DMS 273 treated with DMSO at 0.1 percent for 48 hours (cell line): ENCODE measurements around the gene RABEP2.
"Not testable (repeated sequence)": the region's sequence is repeated elsewhere in the genome, so short reads cannot be mapped to it uniquely, and the experiment has no call there.

ENCODE experiments used
- DNase-seq: peaks from one replicate; lab custom pipeline; 2025; lab: John Stamatoyannopoulos, UW

The RABEP2 gene

DNA sequence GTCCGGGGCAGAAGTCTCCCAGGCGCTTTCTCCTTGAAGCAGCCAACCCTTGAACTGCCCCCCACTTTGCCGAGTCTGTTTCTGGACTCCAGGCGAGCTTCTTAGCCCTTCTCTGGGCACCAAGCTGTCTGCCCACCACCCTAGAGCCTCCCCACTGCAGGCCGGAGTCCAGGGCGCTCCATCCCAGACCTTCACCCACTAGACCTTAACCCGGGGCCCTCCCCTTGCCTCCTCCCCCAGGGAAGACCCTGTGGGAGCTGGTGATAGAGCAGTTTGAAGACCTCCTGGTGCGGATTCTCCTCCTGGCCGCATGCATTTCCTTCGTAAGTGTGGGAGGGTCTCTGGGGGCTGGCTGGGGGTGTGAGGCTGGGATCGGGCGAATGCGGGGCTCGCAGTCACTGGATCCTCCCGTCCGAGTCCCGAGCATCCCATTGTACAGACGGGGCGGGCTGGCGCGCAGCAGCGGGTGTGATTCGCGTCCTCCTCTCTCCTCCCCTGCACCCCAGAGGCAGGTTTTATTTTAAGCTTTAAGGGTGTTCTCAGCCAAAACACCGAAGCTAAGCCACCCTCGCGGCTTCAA lies 45.7 kb downstream of the RABEP2 start:
- no peak for DNase-seq

DNA sequence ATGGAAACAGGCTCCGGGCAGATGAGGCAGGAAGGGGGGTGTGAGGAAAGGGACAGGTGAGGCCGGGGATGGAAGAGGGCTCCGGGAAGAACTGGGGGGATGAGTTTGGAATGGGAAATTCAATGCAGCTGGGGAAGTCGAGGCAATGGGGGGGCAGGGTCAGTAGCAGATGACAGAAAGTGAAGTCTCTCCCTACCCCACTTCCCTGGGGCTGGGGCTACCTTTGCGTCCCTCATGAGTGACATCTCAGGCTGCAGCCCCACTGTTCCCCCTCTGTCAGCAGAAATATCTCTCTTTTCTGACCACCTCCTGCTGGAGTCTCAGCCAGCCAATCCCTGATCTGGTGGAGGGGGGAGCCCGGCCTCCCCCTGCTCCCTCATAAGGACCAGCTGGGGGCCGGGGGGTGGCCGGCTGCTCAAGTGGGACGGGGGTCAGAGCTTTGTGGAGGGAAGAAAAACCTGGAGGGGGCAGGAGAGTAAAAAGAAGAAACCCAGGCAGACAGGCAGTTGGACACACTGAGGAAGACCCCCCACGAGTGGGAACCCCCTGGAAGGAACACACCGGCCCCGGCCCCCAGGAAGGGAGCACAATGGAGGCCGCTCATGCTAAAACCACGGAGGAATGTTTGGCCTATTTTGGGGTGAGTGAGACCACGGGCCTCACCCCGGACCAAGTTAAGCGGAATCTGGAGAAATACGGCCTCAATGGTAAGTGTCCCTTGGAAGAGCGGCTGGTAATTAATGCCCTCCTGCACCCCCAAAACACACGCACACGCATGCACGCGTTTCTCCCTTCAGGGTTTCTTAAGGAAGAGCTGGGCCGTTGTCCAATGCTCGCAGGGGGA lies 46.7 kb downstream of the RABEP2 start, which contains the start of gene ATP2A1:
Gene ATP2A1, plus strand, starts transcription at position 406 of the 844 bp plus-strand sequence. Its CDS starts 184 bp downstream, at position 590.
- DNase-seq: no peak

DNA sequence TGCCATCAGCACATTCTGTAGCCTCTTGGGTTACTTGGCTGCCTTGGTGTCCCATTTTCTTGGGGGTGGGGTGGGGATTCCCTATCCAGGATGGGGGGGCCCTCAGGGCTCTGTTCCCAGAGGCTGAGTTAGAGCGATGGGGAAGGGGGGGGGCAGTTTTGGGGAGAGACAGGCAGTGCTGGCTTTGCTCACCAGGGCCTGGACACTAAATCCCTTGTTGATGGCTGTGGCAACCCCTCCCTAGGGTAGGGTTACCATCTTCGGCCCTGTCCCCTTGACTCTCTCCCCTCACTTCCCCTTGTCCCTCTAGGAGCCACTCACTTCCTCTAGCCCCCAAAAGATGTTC lies 47.4 kb downstream of the RABEP2 start:
- no peak for DNase-seq

DNA sequence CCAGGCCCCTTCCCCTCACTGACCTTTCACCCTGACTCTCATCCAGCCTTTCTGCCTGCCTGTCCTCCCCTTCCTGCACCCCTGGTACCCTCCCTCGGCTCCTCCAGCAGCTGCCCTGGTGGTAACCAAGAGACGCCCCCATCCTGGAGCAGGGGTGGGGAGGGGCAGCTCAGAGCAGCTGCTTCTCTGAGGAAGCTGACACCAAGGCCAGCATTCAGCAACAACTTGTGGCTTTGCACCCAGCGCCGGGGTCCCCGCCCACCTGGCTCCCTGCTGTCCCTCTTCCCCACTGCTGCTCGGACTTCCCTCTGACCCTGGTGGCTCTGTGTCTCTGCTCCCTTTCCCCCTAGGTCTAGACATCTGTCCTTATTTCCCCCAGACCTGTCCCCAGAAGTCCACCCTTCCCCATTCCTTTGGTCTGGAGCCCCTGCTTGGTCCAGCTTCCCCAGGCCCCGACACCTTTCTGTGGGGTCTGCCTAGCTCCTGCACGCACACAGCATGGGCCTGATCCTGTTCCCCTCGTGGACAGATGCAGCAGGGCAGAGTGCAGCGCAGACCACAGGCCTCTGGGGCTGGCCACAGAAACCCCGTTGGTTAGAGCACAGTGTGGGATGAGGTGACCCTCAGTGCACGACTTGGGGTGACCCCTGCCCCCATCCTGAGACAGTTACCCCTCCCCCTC lies 47.9 kb downstream of the RABEP2 start:
- DNase-seq: no peak

DNA sequence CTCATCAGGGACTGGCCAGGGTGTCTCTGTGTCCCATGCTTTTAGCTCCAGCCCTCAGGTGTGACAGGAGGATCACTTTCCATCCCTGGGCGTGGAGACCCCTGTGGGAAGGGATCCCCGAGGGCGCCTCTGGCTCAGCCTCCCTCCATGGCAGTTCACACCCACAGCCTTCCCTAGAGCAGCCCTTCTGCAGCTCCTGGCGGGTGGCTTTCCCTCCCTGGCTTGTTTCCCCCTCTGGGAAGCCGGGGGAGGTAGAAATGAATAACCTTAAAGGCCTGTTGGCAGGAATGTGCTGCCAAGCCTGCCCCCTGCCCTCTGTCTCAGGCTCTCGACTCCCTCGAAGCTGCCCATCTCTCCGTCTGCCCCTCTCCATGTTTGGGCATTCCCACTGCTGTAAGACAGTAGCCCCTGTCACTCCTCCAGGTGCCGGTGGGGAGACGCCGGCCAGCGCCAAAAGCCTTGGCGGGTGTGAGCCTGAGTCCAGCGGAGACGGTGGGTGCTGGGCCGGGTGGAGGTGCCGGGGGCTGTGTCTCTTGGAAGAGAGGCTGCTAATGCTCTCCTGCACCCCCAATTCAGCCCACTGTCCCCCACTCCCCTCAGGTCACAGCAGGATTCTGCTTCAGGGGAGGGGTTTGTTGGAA lies 48.9 kb downstream of the RABEP2 start:
- DNase-seq: no peak

DNA sequence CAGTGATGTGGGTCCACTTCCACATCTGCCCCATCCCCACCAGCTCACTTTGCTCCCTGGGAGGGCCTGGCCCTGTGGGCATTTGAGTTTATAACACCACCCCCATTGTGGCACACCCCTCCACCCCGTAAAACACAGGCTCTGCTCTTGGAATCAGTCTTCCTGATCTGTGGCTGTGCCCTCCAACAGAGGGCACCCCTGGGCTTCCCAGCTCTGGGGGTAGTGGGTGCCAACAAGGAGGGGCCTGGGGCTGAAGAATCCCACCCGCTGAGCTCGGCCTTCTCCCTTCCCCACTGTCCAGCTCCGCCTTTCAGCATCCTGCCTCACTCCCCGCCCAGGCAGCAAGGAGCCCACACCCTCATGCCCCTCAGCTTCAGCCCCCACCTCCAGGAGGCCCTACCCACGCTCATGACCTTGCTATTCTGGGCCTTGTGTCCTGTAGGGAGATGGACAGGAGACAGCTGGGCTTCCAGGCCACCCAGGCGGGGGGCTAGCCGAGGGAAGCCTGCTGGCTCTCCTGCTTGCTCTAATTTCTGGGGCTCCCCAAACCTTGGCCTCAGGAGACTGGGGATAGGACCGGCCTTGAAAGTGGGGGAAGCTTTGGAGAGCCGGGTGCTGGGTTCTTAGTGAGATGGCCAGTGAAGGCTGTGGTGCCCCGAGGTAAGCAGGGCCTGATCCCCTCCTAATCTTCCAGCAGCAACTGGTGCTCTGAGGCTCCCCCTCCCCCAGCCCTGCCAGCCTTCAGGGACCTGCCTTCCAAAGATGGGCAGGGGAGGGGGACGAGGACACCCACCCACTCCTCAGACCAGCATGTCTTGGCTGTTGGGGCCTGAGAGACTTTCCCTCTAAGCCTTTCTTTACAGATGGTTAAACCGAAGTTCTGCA lies 49.7 kb downstream of the RABEP2 start:
- DNase-seq: no peak

DNA sequence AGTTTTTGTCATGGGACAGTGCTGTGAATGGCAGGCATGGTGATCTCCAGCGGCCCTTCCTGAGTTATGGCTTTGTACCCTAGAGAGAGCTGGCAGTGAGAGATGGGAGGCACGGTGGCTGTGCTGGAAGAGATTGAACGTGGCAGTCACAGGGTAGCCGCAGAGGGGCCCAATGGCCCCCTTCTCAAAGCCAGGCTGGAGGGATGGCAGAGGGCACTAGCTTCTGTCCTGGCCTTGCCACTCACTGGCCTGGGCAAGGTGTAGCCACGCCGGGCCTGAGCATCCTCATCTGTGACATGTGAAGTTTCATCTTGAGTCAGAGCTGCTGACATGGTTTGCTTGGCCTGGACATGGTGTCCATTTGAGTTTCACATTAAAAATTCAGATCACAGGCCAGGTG lies 50.6 kb downstream of the RABEP2 start:
- no peak for DNase-seq

DNA sequence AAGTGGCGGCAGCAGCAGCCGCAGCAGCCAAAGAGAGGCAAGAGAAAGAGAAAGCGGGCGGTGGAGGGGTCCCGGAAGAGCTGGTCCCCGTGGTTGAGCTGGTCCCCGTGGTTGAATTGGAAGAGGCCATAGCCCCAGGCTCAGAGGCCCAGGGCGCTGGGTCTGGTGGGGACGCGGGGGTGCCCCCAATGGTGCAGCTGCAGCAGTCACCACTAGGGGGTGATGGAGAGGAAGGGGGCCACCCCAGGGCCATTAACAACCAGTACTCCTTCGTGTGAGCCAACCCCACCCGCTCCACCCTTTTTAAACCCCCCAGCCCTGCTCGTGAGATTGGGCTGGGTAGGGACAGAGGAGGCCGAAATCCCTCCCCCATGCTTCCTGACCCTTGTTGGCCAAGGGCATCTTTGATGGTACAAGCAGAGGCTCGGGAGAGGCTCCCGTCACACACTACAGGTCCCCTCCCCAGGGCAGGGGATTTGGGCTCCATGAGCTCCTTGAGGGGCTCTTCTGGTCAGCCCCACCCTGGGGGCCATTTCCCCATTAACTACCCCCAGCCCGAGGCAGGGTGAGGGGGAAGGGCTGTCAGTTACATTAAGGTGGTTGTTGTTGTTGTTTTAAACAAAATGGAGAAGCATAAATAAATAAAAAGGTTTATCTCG lies 51.4 kb downstream of the RABEP2 start:
- DNase-seq: no peak

DNA sequence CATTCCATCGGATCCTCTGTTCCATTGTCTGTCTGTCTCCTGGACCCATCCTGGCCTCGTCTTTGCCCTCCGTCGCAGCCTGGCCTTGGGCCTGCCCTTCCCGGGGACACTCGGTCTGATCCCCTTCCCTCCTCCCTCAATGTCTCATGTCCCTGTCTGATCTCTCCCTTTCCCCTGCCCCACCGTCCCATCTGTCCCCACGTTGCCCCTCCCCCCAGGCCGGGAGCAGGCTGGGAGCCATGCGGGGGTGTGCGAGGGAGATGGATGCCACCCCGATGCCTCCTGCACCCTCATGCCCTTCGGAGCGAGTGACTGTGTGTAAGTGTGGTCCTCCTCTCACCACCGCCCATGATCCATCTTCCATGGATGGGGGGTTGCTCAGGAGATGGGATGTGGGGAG lies 52.1 kb downstream of the RABEP2 start:
- no peak for DNase-seq

DNA sequence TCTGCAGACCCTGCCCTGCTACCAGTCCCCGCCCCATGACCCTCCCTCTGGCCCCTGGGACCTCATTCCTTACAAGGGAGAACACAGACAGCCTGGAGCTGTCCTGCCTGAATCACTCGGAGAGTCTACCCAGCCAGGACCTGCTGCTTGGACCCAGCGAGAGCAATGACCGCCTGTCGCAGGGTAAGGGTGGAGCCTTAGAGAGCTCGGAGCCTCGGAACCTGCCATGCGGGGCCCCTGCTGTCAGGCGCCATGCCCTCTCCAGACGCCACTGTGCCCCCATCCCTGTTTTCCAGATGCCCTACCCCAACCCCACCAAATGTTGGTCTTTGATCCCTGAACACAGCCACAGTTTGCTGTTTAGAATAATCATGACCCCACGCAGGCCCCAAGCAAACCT lies 55.8 kb downstream of the RABEP2 start:
- DNase-seq: no peak

DNA sequence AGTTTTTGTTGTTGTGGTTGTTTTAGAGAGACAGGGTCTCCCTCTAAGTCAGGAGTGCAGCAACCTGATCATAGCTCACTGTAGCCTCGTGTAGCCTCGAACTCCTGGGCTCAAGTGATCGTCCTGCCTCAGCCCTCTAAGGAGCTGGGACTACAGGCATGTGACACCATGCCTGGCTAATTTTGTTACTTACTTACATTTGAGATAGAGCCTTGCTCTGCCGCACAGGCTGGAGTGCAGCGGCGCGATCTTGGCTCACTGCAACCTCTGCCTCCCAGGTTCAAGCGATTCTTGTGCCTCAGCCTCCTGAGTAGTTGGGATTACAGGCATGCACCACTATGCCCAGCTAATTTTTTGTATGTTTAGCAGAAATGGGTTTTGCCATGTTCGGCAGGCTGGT lies 57.4 kb downstream of the RABEP2 start:
- DNase-seq: not testable (repeated sequence)

DNA sequence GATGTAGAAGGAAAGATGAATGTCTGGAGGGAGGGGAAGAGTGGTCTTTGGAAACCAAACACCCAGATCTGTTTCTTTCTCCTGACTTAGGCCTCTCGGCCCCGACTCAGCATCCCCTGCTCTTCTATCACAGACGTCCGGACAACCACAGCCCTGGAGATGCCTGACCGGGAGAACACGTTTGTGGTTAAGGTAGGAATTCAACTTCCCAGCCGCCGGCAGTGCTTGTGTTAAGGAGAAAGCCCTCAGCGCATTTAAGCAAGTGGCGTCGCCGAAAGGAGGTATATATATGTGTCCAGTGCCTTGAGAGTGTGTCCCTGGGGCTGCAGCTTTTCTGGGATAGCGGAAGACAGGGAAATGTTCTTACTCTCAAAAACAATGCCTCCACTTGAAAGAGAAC lies 57.8 kb downstream of the RABEP2 start:
- DNase-seq: no peak

DNA sequence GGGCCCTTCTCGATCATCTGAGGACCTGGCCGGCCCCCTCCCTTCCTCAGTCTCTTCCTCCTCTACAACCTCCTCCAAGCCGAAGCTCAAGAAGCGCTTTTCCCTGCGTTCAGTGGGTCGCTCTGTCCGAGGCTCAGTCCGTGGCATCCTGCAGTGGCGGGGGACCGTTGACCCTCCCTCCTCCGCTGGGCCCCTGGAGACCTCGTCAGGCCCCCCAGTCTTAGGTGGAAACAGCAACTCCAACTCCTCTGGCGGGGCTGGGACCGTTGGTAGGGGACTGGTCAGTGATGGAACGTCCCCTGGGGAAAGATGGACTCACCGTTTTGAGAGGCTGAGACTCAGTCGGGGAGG lies 58.6 kb downstream of the RABEP2 start:
- no peak for DNase-seq

DNA sequence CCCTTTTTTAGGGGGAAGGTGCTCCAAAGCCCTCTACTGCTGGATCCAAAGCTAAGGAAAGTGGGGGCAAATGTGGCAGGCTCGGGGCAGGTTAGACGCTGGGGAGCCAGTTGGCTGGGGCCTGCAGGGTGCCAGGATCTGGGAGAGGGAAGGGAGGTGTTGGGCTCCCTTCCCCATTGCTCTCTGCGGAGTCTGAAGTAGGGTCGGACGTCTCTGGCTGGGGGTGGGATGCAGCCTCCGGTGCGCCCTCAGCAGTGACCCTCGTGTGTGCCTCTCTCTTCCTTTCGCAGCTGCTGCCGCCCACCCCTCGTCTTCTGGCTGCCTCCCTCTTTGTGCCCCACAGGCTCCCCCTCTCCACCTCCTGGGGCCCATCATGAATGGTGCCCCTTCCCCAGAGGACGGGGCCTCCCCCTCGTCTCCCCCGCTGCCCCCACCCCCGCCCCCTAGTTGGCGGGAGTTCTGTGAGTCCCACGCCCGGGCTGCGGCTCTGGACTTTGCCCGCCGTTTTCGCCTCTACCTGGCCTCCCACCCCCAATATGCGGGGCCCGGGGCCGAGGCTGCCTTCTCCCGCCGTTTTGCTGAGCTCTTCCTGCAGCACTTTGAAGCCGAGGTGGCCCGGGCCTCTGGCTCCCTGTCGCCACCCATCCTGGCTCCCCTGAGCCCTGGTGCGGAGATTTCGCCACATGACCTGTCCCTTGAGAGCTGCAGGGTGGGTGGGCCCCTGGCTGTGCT lies 59.1 kb downstream of the RABEP2 start:
- DNase-seq: no peak

DNA sequence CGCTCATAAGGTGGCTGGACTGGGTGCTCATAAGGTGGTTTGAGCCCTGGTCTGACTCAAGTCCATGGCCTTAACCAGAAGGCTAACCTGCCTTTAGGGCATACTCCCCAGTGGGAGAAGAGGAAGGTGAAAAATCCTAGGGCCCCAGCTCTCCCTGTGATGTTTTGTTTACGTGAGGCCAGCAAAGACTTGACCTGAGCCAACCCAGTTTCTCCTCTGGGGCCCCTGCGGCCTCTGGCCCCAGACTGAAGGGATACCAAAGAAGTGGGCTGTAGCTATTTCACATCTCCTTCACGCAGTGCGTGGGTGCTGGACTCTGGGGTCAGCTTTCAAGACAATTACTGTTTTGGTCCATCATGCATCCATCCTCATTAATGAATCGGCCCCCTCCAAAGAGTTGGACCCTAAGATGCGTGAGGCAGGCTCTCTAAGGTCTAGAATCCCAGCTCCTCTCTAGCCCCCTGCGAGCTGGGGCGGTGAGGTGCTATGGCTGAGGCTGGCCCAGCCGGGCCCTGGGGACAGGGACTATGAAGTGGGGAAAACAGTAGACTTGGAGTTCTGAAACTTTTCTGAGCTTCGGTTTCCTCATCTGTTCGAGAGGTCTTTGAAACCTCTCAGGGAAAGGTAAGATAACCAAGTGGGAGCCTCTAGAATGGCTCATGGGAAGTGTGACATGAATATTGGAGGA lies 59.9 kb downstream of the RABEP2 start:
- no peak for DNase-seq

DNA sequence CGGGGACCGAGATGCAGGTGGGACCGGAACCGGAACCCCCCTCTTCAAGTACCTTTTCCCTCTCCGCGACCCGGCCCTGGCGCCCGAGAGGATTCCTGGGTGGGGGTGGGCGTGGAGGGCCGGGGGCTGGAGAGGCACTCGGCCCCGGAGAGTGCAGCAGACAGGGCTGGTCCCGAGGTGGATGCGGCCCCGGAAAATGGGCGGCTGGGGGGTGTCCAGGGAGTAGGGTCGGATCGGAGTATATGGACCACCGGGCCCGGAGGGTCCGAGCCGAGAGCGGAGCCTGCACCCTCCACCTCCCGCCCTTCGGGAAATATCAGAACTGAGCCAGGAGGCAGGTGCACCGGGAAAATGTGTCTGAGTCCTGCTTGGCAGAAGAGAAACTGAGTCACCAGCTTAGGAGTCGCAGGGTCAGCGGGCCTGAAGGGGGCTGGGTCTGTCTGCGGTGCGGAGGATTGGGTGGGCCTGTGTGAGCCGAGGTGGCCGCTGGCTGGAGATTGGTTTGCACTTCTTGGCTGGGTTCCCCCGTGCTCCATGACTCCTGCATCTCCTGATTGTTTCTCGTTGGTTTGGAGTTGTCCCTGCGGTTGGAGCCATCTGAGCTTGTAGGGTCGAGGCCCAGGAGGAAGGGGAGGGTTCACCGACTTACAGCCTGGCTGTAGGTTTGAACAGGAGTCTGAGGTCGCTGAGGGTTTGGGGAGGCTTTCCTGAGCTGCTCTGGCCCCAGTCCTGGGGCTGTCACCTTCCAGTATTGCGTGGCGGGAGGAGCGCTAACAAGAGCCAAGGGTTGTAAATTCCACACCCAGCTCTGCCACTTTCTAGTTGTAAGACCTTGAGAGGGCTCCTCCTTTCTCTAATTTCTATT lies 60.9 kb downstream of the RABEP2 start:
- DNase-seq: no peak

DNA sequence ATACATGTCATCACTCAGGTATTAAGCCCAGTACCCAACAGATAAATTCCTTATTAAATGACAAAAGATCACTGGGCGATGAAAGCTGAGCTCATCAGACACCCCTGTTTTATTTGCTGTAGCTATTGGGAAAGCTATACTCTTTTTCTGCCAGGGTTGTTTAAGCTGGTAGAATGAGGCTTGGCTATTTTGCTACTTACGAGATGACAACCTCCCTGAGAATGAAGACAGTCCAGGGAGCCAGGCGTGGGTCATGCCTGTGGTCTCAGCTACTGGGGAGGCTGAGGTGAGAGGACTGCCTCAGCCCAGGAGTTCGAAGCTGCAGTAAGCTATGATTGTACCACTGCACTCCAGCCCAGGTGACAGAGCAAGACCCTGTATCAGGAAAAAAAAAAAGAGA lies 65.7 kb downstream of the RABEP2 start:
- no peak for DNase-seq

DNA sequence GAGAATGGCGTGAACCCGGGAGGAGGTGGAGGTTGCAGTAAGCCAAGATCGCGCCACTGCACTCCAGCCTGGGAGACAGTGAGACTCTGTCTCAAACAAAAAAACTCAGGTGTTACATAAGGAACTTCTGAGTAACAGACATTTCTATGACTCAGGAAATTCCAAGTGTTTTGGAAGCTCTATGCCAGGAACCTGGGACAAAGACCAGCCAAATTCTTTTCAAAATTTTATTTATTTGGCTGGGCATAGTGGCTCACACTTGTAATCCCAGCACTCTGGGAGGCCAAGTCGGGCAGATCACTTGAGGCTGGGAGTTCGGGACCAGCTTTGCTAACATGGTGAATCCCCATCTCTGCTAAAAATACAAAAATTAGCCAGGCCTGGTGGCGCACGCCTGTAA lies 66.6 kb downstream of the RABEP2 start:
- DNase-seq: no peak
